ENCODE results near the gene INTS3. TPM values are rescaled to one million over a fixed set of nuclear protein-coding genes. Genes with fewer than 3 reads are reported as not detected.

Gene INTS3
- total and polyA plus RNA-seq, 4 donors = 40.5 to 107 (median 69.7) TPM

DNA sequence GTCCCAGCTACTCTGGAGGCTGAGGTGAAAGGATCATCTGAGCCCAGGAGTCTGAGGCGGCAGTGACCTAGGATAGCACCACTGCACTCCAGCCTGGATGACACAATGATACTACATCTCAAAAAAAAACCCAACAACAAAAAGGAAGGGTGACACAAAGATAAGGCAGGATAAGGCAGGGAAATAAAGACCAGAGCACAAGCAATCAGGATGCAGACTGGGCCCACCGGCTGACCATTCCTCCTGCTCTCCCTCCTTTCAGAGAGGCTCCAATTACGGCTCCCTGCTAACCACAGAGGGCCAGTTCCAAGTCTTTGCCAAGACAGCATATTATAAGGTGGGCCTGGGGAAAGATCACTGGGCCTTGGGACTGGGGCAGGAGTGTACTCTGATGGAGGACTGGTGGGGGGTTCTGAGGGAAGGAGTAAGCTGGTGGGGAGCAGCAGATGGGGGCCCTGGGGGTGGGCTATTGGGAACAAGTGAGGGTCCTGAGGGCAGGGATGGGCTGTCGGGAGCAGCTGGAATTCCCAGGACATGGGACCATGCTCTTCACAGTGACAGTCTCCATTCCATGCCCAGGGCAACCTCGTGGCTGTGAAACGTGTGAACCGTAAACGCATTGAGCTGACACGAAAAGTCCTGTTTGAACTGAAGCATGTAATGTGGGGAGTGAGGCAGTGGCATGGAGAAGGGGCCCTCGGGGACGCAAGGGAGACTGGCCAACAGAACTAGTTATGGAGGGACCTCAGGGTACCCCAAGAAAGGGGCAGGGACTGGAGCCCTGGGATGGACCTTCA, 42.1 kb upstream of the INTS3 start:
- Histone ChIP-seq H3K4me1 (ENCODE audit: control insufficient read depth, insufficient read depth, low read length) (no peaks in the 10 kb centered on the region), H3K9me3 (ENCODE audit: control insufficient read depth, insufficient read depth, low read length) (no peaks in the 10 kb centered on the region), H3K4me3 (ENCODE audit: low read depth, low read length) (no peak overlapping the region), H3K27ac (ENCODE audit: low read depth, low read length) (no peak overlapping the region), H3K36me3 (ENCODE audit: control insufficient read depth, insufficient read depth, low read length) (no peaks in the 10 kb centered on the region), H3K27me3 (ENCODE audit: control insufficient read depth, insufficient read depth, low read length) (peaks cover 9% of the 10 kb centered on the region)
- DNase-seq (ENCODE audit: low read depth in 4 of 6, low spot score in 6 of 6) = no peak
- 60% methylated on average over 9 of the region's 11 CpGs for WGBS (ENCODE audit: insufficient coverage)

DNA sequence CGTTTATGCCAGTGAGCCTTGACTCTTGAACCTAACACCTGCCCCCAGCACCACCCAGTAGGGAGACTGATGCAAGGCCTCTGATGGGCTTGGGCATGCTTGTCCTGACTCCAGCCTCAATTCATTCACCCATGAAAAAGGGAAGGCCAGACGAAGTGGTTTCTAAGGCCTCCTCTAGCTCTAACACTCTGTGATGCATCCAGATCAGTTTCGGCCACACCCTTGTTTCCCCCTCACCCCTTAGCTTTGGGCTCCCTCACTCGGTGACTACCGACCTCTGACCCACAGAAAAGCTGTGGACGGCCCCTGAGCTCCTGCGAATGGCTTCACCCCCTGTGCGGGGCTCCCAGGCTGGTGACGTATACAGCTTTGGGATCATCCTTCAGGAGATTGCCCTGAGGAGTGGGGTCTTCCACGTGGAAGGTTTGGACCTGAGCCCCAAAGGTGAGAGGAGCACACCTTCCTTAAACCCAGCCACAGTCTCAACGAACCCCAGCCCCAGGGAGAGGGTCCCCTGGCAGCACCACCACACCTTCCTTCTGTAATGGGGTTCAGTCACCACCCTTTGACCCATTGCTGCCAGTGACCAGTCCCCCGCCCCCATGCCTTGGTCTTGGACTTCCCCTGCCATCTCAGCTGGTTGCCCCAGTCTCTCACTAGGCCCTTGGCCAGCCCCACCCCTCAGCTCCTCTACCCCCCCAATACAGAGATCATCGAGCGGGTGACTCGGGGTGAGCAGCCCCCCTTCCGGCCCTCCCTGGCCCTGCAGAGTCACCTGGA, 40.3 kb upstream of the INTS3 start:
- no peaks in the 10 kb centered on the region for H3K36me3 ChIP-seq (ENCODE audit: control insufficient read depth, insufficient read depth, low read length)
- no peak for DNase-seq (ENCODE audit: low read depth in 4 of 6, low spot score in 6 of 6)
- no peak overlapping the region for H3K27ac ChIP-seq (ENCODE audit: low read depth, low read length)
- no peaks in the 10 kb centered on the region for H3K9me3 ChIP-seq (ENCODE audit: control insufficient read depth, insufficient read depth, low read length)
- no peaks in the 10 kb centered on the region for H3K27me3 ChIP-seq (ENCODE audit: control insufficient read depth, insufficient read depth, low read length)
- no peaks in the 10 kb centered on the region for H3K4me1 ChIP-seq (ENCODE audit: control insufficient read depth, insufficient read depth, low read length)
- WGBS (ENCODE audit: insufficient coverage) = 88% methylated on average over 10 of the region's 16 CpGs
- H3K4me3 ChIP-seq (ENCODE audit: low read depth, low read length) = no peak overlapping the region

DNA sequence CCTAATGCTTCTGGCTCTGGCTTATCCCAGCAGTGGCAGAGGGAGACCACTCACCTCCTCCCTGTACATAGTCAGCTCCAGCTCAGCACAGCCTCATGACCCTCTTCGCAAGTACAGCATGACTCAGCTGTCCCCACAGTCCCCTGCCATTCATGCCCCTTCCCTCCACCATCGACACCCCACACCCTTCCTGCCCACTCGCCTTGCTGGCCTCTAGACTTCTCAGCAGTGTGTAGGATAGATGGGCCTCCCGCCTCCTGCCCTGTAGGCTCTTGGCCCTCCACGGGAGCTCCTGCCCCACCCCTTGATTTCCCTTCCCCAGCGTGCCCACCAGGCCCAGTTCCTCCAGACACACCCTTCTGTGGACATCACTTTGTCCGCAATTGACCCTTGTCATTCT, 39.6 kb upstream of the INTS3 start:
- 77% methylated on average over 7 of the region's 7 CpGs for WGBS (ENCODE audit: insufficient coverage)
- Histone ChIP-seq H3K36me3 (ENCODE audit: control insufficient read depth, insufficient read depth, low read length) (no peaks in the 10 kb centered on the region), H3K27me3 (ENCODE audit: control insufficient read depth, insufficient read depth, low read length) (no peaks in the 10 kb centered on the region)

DNA sequence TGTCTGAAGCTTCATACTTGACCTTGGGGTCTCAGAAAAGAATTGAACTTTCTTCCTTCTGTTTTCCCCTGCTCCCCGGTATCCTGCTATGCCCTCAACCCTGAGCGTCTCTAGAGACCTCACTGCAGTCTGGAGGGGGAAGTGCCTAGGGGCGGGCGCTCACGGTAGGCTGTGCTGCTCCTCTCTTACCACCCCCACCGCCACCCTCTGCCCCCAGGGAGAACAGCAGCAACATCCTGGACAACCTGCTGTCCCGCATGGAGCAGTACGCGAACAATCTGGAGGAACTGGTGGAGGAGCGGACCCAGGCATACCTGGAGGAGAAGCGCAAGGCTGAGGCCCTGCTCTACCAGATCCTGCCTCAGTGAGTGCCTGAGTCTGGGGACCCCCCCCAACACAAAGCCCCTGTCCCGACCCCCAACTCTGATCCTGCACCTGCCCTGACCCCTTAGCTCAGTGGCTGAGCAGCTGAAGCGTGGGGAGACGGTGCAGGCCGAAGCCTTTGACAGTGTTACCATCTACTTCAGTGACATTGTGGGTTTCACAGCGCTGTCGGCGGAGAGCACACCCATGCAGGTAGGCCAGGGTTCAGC, 39.0 kb upstream of the INTS3 start:
- no peaks in the 10 kb centered on the region for H3K36me3 ChIP-seq (ENCODE audit: control insufficient read depth, insufficient read depth, low read length)
- H3K9me3 ChIP-seq (ENCODE audit: control insufficient read depth, insufficient read depth, low read length) = no peaks in the 10 kb centered on the region
- no peaks in the 10 kb centered on the region for H3K4me1 ChIP-seq (ENCODE audit: control insufficient read depth, insufficient read depth, low read length)
- H3K27me3 ChIP-seq (ENCODE audit: control insufficient read depth, insufficient read depth, low read length) = no peaks in the 10 kb centered on the region
- H3K4me3 ChIP-seq (ENCODE audit: low read depth, low read length) = no peak overlapping the region
- no peak overlapping the region for H3K27ac ChIP-seq (ENCODE audit: low read depth, low read length)
- 92% methylated on average over 16 of the region's 18 CpGs for WGBS (ENCODE audit: insufficient coverage)
- DNase-seq (ENCODE audit: low read depth in 4 of 6, low spot score in 6 of 6) = no peak

More for the DNA sequence above, 39.6 kb upstream of the INTS3 start:
- Histone ChIP-seq H3K9me3 (ENCODE audit: control insufficient read depth, insufficient read depth, low read length) (no peaks in the 10 kb centered on the region), H3K4me1 (ENCODE audit: control insufficient read depth, insufficient read depth, low read length) (no peaks in the 10 kb centered on the region), H3K4me3 (ENCODE audit: low read depth, low read length) (no peak overlapping the region), H3K27ac (ENCODE audit: low read depth, low read length) (no peak overlapping the region)
- DNase-seq (ENCODE audit: low read depth in 4 of 6, low spot score in 6 of 6) = no peak

DNA sequence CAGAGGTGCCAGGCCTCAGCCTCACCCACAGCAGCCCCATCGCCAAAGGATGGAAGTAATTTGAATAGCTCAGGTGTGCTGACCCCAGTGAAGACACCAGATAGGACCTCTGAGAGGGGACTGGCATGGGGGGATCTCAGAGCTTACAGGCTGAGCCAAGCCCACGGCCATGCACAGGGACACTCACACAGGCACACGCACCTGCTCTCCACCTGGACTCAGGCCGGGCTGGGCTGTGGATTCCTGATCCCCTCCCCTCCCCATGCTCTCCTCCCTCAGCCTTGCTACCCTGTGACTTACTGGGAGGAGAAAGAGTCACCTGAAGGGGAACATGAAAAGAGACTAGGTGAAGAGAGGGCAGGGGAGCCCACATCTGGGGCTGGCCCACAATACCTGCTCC, 34.4 kb upstream of the INTS3 start:
- no peaks in the 10 kb centered on the region for H3K36me3 ChIP-seq (ENCODE audit: control insufficient read depth, insufficient read depth, low read length)
- H3K9me3 ChIP-seq (ENCODE audit: control insufficient read depth, insufficient read depth, low read length) = no peaks in the 10 kb centered on the region
- no peaks in the 10 kb centered on the region for H3K27me3 ChIP-seq (ENCODE audit: control insufficient read depth, insufficient read depth, low read length)
- DNase-seq (ENCODE audit: low read depth in 4 of 6, low spot score in 6 of 6) = no peak
- H3K4me3 ChIP-seq (ENCODE audit: low read depth, low read length) = no peak overlapping the region
- peaks cover 14% of the 10 kb centered on the region for H3K4me1 ChIP-seq (ENCODE audit: control insufficient read depth, insufficient read depth, low read length)
- 100% methylated on average over 3 of the region's 4 CpGs for WGBS (ENCODE audit: insufficient coverage)
- no peak overlapping the region for H3K27ac ChIP-seq (ENCODE audit: low read depth, low read length)

DNA sequence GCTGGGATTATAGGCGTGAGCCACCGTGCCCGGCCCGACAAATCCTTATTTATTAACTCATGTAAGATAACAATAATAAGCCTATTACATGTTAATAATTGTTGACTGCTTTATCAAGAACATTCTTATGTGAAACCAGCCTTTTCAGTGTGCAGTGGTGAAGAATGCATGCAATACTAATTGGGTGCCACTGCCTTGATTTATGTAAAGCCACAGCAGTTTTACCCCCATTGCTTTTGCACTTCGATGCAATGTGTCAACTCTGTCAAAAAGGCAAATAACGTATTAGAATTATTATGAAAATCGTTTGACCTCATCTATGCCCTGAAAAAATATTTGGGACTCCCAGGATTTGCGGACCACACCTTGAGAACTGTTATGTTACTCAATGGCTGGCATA, 31.1 kb upstream of the INTS3 start:
- no peak overlapping the region for H3K4me3 ChIP-seq (ENCODE audit: low read depth, low read length)
- H3K27ac ChIP-seq (ENCODE audit: low read depth, low read length) = no peak overlapping the region
- H3K9me3 ChIP-seq (ENCODE audit: control insufficient read depth, insufficient read depth, low read length) = no peaks in the 10 kb centered on the region
- WGBS (ENCODE audit: insufficient coverage) = 83% methylated on average over 4 of the region's 8 CpGs
- H3K4me1 ChIP-seq (ENCODE audit: control insufficient read depth, insufficient read depth, low read length) = peaks cover 15% of the 10 kb centered on the region
- DNase-seq (ENCODE audit: low read depth in 4 of 6, low spot score in 6 of 6) = no peak
- H3K27me3 ChIP-seq (ENCODE audit: control insufficient read depth, insufficient read depth, low read length) = no peaks in the 10 kb centered on the region
- H3K36me3 ChIP-seq (ENCODE audit: control insufficient read depth, insufficient read depth, low read length) = no peaks in the 10 kb centered on the region

DNA sequence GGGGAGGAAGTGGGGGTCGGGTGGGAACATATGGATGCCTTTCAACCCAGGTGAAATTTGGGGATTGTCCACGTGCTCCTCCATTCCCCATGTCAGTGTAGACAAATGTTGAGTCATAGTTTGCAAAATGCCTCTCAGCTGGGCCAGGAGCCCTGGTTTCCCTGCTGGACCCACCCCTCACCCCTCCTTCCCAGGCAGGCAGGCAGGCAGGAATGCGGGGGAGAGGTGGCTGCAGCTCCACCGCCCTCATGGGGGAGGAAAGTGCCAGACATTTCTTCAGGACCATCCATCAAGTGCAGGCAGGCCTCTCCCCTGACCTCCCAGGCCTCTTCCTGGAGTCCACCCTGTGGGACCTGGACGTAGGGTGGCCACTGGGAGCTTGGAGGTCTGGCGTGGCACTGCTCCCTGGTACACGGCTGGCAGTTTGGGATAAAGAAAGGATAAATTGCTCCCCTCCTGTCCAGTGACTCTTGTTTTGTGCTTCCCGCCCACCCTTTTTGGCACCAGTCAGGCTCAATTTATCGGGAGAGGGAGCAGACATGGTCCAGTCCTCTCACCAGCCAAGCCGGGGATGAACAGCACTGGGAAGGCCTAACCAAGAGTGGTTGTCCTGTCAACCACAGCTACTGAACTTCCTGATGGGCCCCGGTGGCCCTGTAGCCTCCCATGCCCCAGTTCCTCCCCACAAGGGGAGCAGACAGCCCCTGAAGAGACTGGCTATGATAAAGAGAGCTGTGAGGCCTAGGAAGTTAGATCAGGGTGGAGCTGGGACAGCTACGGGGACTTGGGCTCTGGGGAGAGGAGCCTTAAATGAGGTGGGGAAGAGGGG, 30.4 kb upstream of the INTS3 start:
- DNase-seq (ENCODE audit: low read depth in 4 of 6, low spot score in 6 of 6) = peak in 2 of 6 donors; percentile 2 to 14
- H3K27me3 ChIP-seq (ENCODE audit: control insufficient read depth, insufficient read depth, low read length) = no peaks in the 10 kb centered on the region
- WGBS (ENCODE audit: insufficient coverage) = 65% methylated on average over 10 of the region's 12 CpGs

DNA sequence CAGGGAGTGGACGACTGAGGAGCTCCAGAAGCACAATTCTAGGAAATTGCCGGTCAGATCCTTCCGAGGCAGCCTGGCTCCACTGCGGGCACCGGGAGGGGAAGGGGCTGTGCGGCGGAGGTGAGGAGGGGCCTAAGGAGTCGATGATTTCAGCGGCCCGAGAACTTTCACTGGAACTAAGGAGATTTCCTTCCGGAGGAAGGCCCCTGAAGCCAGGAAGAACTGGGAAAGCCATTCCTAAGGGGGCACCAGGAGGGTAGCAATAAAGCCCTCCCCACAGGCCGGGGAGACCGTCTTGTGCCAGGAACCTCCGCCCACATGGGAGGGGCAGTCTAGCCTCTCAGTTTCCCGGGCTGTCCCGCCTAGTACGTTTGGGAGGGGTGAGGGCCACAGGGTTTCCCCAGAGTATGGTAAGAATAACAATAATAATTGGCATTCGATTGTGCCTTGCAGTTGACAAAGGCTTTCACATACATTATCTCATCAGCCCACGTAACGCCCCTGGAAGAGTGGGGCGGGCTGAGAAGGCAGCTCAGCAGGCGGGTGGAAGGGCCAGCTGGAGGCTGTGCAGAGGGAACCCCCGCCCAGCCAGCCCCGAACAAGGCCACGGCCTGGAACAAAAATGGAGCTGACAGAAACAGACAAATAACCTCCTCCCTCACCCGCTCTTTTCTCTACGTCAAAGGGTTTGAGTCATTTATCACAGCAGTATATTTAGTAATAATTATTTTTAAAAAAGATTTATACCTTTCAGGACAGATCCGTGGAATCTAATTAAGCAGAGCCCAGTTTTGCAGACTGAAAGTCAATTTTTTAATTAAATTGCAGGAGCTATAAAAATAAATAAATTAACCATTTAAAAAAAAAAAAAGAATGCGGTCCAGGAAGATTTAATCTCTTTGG, 29.6 kb upstream of the INTS3 start:
- 26% methylated on average over 14 of the region's 29 CpGs for WGBS (ENCODE audit: insufficient coverage)
- H3K36me3 ChIP-seq (ENCODE audit: control insufficient read depth, insufficient read depth, low read length) = no peaks in the 10 kb centered on the region
- peaks cover 15% of the 10 kb centered on the region for H3K4me1 ChIP-seq (ENCODE audit: control insufficient read depth, insufficient read depth, low read length)
- peak in 2 of 6 donors; percentile 59 to 63 for DNase-seq (ENCODE audit: low read depth in 4 of 6, low spot score in 6 of 6)
- H3K9me3 ChIP-seq (ENCODE audit: control insufficient read depth, insufficient read depth, low read length) = no peaks in the 10 kb centered on the region
- peak overlapping the region; percentile 18 for H3K4me3 ChIP-seq (ENCODE audit: low read depth, low read length)
- peak overlapping the region; percentile 81 for H3K27ac ChIP-seq (ENCODE audit: low read depth, low read length)
- H3K27me3 ChIP-seq (ENCODE audit: control insufficient read depth, insufficient read depth, low read length) = no peaks in the 10 kb centered on the region

More for the DNA sequence above, 30.4 kb upstream of the INTS3 start:
- Histone ChIP-seq H3K4me1 (ENCODE audit: control insufficient read depth, insufficient read depth, low read length) (peaks cover 15% of the 10 kb centered on the region), H3K9me3 (ENCODE audit: control insufficient read depth, insufficient read depth, low read length) (no peaks in the 10 kb centered on the region), H3K36me3 (ENCODE audit: control insufficient read depth, insufficient read depth, low read length) (no peaks in the 10 kb centered on the region), H3K27ac (ENCODE audit: low read depth, low read length) (peak overlapping the region; percentile 81), H3K4me3 (ENCODE audit: low read depth, low read length) (no peak overlapping the region)

All from spinal cord (tissue), 10 donors.